Skin of body (tissue), 2 donors: ENCODE measurements around the gene ZNG1B. TPM values are rescaled to one million over a fixed set of nuclear protein-coding genes. Genes with fewer than 3 reads are reported as not detected.
"Not testable (repeated sequence)": the region's sequence is repeated elsewhere in the genome, so short reads cannot be mapped to it uniquely, and the experiment has no call there.

Source experiments
- DNase-seq: peaks from one replicate; lab custom pipeline; 2025; lab: John Stamatoyannopoulos, UW
- total RNA-seq: library from RNA; depleted of rRNA; stranded (reverse); fragments of >200 nt; gene quantifications from one replicate; pipeline ENCODE4 v1.2.3, GENCODE V29; 2014

Gene ZNG1B
- total RNA-seq, 1 donor from 2014 or later: 33.0 TPM

- DNase-seq: not testable (repeated sequence)
These were observed 65.9 kb downstream of the ZNG1B start for GRCh38 chr2:113503094-113504042.

- DNase-seq: not testable (repeated sequence)
These were observed 66.6 kb downstream of the ZNG1B start for GRCh38 chr2:113504081-113504480.

GRCh38 chr2:113507394-113508140 is 70.1 kb downstream of the ZNG1B start:
- DNase-seq: not testable (repeated sequence)

- not testable (repeated sequence) for DNase-seq
These were observed 70.7 kb downstream of the ZNG1B start for GRCh38 chr2:113508187-113508586.

- not testable (repeated sequence) for DNase-seq
These were observed 73.4 kb downstream of the ZNG1B start for GRCh38 chr2:113510913-113511312.

GRCh38 chr2:113511859-113512258 is 74.4 kb downstream of the ZNG1B start:
- not testable (repeated sequence) for DNase-seq

GRCh38 chr2:113515457-113515856 is 78.0 kb downstream of the ZNG1B start:
- not testable (repeated sequence) for DNase-seq

- DNase-seq: not testable (repeated sequence)
These were observed 78.5 kb downstream of the ZNG1B start for GRCh38 chr2:113515995-113516394.

GRCh38 chr2:113517025-113517424 is 79.5 kb downstream of the ZNG1B start:
- DNase-seq: not testable (repeated sequence)

- not testable (repeated sequence) for DNase-seq
These were observed 83.3 kb downstream of the ZNG1B start for GRCh38 chr2:113520837-113521236.

- not testable (repeated sequence) for DNase-seq
These were observed 84.0 kb downstream of the ZNG1B start for GRCh38 chr2:113521492-113521891.

- not testable (repeated sequence) for DNase-seq
These were observed 87.5 kb downstream of the ZNG1B start for GRCh38 chr2:113524986-113525385.

GRCh38 chr2:113527350-113528045 is 90.0 kb downstream of the ZNG1B start:
- not testable (repeated sequence) for DNase-seq

- DNase-seq: not testable (repeated sequence)
These were observed 90.6 kb downstream of the ZNG1B start for GRCh38 chr2:113528126-113528525.

GRCh38 chr2:113528904-113529303 is 91.4 kb downstream of the ZNG1B start:
- DNase-seq: not testable (repeated sequence)

- not testable (repeated sequence) for DNase-seq
These were observed 95.5 kb downstream of the ZNG1B start for GRCh38 chr2:113532991-113533390.

GRCh38 chr2:113536573-113536972 is 99.1 kb downstream of the ZNG1B start:
- not testable (repeated sequence) for DNase-seq

- not testable (repeated sequence) for DNase-seq
These were observed 103.3 kb downstream of the ZNG1B start for GRCh38 chr2:113540834-113541203.

- not testable (repeated sequence) for DNase-seq
These were observed 103.9 kb downstream of the ZNG1B start for GRCh38 chr2:113541204-113541975.

- DNase-seq: not testable (repeated sequence)
These were observed 104.5 kb downstream of the ZNG1B start for GRCh38 chr2:113541976-113542485.
